D721Med (cell line): ENCODE results near the gene EPHA10.

Experiments
- DNase-seq: peaks from one replicate; pipeline ENCODE4 v3.0.0; 2011; ENCODE audit warnings: low spot score; ENCODE audit not compliant: insufficient read length
- FAIRE-seq: peaks from 2 replicates; lab custom pipeline; 2011; peaks lifted over from hg19 to GRCh38; lab: Jason Lieb, UNC
- TF ChIP-seq, protein P1 (sequence below): IDR thresholded peaks from 2 replicates; pipeline ENCODE4 v1.5.1; 2012; ENCODE audit warnings: mild to moderate bottlenecking, control low read depth; ENCODE audit not compliant: insufficient read depth; ENCODE audit errors: missing control alignments

The EPHA10 gene

DNA sequence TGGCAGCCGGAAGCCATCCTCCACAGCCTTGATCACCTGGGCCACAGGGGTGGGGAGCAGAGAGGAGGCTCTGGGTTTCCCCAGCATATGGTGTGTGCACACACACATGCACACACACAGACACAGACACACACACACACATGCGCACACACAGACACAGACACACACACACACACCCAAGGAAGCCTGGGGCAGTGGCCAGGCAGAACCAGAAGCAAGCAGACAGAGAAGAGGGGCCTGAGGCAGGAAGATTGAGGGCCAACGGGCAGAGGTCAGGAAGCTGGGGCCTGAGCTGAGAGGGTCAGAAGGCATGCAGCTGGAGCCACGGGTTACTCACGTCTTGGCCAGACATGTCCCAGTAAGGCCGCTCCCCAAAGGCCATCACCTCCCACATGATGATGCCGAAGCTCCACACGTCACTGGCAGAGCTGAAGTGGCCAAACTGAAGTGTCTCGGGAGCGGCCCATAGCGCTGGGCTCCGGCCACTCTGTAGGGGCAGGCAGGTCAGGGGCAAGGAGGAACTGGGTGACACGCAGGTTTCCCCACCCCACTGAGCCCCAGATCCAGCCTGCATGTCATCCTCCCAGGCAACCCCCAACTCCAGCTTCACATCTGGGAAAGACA is 45.2 kb downstream of the EPHA10 start:
- TF ChIP-seq, protein P1, sequence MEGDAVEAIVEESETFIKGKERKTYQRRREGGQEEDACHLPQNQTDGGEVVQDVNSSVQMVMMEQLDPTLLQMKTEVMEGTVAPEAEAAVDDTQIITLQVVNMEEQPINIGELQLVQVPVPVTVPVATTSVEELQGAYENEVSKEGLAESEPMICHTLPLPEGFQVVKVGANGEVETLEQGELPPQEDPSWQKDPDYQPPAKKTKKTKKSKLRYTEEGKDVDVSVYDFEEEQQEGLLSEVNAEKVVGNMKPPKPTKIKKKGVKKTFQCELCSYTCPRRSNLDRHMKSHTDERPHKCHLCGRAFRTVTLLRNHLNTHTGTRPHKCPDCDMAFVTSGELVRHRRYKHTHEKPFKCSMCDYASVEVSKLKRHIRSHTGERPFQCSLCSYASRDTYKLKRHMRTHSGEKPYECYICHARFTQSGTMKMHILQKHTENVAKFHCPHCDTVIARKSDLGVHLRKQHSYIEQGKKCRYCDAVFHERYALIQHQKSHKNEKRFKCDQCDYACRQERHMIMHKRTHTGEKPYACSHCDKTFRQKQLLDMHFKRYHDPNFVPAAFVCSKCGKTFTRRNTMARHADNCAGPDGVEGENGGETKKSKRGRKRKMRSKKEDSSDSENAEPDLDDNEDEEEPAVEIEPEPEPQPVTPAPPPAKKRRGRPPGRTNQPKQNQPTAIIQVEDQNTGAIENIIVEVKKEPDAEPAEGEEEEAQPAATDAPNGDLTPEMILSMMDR, result no peak
- DNase-seq, result no peak
- FAIRE-seq, result no peak

DNA sequence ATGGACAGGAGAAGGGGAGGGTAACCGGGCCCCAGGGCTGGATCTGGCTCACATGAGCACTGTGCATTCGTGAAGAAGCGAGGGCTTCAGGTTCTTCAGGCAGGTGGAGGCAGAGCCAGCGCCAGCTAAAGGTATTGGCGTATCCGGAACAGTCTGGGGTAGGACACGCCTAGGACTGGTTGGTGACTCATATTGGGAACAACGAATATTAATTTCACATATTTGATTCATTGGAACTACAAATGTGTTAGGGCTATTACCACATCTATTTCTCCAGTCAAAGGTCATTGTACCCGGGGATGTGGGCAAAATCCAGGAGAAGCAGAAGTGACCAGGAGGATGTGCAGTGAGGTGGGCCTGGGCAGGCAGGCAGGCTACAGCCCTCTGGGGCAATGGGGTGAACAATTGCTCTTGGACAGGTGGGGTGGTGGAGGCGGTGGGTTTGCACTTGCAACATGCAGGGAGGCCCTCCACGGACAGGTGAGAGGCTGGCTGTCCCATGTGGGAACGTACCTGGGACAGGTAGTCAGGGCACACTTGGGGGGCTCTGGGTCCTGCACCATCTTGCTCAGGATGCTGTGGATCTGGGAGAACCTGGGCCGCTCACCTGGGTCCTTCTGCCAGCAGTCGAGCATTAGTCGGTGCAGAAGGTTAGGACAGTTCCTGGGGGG is 45.9 kb downstream of the EPHA10 start:
- FAIRE-seq, result no peak
- TF ChIP-seq, protein P1, result no peak
- no peak for DNase-seq

DNA sequence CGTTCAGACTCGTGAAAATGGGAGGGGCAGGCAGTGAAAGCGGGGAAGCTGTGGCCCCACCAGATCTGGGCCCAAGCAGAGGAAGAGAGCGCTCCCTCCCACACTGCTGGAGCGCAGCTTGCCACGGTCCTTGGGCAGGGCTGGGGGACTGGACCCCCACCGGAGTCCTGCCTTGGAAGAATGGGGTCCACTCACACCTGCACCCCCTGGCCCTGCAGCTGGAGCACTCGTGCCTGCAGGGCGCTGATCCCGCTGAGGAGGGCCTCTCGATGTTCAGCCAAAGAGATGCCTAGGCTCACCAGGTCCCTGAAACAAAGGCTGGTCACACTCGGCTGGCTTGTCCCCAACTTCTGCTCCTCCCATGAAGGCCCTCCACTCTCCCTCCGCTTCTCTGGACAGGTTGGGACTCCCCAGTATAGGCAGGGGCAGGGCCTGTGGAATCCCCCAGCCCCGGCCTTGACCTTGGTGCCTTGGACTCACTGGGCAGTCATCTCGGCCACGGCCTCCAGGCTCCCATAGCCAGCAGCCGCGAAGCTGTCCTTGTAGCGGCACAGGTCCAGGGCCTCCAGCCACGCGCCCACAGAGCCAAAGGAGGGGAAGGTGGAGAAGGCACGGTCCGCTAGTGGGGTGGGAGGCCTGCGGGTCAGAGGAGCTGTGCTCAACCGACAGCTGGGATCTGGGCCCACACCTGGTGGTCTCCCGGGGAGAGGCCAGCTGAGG is 46.6 kb downstream of the EPHA10 start:
- DNase-seq (no peak), FAIRE-seq (no peak)
- TF ChIP-seq, protein P1, result no peak

DNA sequence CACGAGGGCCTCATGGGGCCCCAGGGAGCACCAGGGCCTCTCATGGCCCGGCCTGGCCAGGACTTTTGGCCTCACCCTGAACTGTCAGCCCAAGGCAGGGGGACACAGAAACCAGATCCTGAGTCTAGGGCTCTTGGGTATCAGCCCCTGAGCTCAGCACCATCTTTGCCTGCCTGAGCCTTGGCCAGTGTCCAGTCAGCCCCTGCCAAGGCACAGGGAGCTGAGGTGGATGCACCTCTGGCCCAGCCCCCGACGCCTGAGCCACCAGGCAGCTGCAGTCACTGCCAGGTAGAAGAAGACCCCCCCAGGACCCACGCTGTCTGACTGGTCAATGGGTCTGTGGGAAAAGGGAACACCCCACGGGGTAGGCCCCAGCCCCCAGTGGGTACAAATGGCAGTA is 47.3 kb downstream of the EPHA10 start:
- DNase-seq (no peak), FAIRE-seq (no peak)
- TF ChIP-seq, protein P1, result no peak

DNA sequence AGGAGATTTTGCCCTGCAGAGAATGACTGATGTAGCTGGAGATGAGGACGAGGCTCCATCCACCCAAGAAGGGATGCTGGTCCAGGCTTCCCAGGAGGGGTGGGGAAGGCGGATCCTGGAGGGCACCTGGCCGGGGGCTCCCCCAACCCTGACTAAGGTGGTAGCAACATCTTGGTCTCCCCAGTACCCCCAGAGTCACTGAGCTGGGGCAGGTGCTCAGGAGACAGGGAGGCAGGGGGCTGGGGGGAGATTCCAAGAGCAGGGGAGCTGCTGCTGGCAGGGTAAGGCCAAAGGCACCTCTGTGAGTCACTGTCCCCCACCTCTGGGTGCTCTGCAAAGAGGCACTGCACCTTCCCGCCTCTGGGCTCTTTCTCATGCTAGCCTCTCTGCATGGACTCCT is 48.6 kb downstream of the EPHA10 start:
- FAIRE-seq (no peak), DNase-seq (no peak)
- TF ChIP-seq, protein P1, result no peak

DNA sequence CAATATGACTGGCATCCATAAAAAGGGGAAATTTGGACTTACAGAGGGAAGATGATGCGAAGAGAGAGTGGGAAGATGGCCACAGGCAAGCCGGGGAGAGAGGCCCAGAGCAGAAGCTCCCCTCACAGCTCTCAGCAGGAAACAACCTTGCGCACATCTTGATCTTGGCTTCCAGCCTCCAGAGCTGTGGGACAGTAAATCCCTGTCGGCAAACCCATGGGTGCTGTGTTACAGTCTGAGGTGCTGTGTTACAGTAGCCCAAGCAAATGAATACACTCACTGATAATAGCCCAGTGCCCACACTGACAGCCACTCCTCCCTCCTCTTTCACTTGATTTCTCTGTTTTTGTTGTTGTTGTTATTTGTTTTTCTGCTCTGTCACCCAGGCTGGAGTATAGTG is 50.2 kb downstream of the EPHA10 start:
- FAIRE-seq (no peak), DNase-seq (no peak)
- TF ChIP-seq, protein P1, result no peak
